Measurements from ENCODE around the gene CBY2.

CBY2 gene

DNA sequence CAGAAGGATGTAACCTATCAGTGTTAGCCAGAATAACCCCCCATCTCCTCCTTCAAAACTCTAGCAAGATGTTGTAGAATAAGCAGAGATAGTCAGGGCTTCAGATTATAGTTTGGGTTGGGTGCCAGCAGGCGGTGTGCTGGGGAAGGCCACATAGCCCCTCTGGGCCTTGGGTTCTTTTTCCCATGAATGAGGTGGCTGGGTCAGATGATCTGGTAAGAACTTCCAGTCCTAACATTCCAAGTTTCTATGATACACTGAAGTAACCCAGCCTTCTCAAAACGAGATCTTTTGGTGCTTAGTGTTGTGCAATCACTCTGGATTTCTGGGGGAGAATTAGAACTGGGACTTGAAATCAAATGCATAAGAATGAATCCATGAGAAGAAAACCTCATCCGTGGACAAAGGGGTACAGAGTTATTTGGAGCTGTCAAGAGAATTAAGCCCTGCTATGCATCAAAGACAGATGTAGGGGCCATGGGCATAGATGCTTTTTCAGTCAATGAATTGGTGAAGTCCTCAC, 810 bp downstream of the CBY2 start:
- DNase-seq, result no peak

DNA sequence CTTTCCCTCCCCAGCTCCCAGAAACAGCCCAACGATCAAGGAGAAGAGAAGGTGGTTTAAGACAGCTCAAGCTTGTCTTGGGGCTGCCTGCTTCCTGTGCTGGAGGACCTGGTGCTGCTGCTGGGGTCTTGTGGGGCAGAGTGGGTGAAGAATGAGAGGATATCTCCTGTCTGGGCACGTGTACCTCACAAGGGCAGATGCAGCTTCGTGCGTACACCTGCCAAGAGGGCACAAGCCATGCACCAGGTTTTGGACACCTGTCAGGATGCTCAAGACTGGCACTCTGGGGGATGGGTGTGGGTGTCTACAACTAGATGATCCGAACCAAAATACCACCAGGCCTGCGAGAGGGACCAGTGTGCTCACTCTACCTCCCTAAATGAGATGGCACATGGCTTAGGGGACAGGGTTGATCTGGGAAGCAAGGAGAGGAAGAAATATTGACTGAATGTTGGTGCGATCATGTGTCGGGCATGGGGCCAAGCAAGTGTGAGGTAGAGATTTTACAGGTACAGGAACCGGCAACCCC, 2.2 kb downstream of the CBY2 start:
- no peak for DNase-seq

- DNase-seq, result no peak
Observed at GRCh38 chr13:45704854-45705695, 3.0 kb downstream of the CBY2 start.

DNA sequence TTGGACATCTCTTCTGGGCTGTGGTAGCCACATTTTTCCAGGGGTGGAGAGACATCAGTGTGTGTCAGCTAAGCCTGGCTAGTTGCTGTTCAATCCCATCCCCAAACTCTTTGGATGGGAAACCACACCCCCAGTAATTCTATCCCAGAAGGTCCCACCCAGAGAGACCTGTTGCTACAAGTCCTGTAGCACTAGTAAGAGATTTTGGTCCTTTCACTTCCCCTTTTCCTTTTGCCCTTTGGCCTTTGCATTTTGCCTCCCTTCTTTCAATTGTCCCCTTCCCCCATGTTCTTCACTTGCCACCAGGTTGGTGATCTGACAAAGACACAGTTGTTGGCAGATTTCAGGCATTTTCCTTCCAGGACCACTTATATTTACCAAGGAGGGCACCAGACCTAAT, 3.8 kb downstream of the CBY2 start:
- DNase-seq, result no peak

GRCh38 chr13:45707516-45708100, 5.5 kb downstream of the CBY2 start:
- DNase-seq, result no peak

DNA sequence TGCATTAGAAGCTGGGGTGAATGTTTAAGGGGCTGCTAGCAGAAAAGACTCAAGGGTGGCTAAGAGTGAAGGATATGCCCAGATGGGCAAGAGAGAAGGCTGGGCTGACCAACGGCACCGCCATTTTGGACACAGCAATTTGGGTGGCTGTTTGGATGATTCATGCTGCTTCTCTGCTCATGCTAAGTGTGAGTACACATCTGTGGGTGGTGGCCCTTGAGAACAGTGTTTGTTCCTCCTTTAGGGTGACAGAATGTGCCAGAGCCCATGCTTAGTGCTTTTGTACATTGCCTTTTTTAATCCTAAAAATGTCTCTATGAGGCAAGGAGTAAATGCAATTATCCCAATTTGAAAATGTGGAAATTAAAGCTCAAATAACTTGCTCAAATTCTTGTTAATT, 9.8 kb downstream of the CBY2 start:
- DNase-seq, result no peak

GRCh38 chr13:45713106-45713690, 11.1 kb downstream of the CBY2 start:
- DNase-seq, result no peak

GRCh38 chr13:45713721-45714120, 11.6 kb downstream of the CBY2 start:
- DNase-seq, result no peak

DNA sequence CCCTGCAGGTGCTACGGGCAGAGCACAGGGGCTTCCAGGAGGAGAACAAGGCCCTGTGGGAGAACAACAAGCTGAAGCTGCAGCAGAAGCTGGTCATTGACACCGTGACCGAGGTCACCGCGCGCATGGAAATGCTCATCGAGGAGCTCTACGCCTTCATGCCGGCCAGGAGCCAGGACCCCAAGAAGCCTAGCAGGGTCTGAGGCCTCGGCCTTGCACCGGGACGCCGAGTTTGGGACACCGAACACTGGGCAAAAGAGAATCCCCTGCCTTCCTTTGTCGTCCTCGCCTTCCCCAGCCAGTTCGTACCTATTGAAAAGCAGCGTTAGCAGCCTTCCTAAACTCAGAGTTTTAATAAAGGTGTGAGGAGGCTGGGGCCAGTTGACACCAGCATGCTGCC, 12.1 kb downstream of the CBY2 start:
- DNase-seq, result no peak

- DNase-seq, result no peak
Observed at GRCh38 chr13:45715351-45715750, 13.2 kb downstream of the CBY2 start.

DNA sequence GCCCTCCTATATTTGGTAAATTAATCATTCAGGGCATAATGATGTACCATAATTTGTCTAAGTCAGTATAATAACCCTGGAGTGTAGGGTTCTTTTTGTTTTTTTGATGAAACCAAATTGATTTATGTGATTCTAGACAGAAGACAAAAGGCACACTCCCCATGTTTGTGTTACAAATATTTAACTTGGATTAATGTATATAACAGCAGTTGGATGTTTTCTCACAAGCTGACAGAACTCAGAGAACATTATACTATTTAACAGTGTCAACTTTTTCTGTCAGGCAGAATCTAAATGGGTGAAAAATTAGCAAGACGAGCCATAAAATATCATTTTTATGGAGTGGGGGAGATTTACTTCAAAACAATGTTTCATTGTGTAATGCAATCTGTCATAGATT, 15.2 kb downstream of the CBY2 start:
- no peak for DNase-seq

GRCh38 chr13:45718063-45718462, 15.9 kb downstream of the CBY2 start:
- DNase-seq, result no peak

GRCh38 chr13:45718992-45719391, 16.9 kb downstream of the CBY2 start:
- DNase-seq, result no peak

GRCh38 chr13:45721203-45721731, 19.1 kb downstream of the CBY2 start:
- DNase-seq, result no peak

DNA sequence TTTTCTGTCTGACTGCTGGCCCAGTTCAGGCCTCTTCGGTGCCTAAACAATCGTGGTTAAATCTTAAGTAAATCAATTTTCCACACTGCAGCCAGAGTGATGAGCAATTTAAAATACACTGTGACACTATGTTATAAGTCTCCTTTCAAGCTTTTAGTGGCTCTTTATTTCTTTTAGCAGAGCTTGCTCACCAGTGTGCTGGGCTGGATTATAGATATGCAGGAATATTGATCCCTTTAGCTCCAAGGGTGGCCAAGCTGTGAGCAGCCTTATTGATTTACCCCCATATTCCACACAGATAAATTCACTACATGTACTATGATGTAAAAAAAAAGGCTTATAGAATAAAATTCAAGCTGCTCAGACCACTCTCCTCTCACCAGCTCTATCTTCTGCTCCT, 21.7 kb downstream of the CBY2 start:
- DNase-seq, result no peak

DNA sequence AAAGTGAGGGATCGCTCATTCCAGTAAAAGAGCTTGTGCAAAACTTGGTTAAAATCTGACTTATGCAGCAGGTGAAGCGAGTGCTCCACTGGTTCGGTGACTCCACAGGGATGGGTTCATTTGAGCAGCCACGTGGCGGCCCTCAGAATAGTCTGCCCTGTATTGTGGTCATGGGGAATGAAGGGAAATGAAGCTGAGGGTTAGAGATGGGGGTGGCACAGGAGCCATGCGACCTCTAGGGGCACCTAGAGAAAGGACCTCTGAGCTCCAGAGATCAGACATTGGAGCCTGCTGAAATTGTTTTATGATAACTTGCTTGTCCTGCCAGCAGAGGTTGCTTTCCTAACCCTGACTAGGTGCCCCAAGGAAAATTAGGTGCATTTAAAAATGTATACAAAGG, 26.6 kb downstream of the CBY2 start:
- DNase-seq, result no peak

GRCh38 chr13:45731455-45731854, 29.3 kb downstream of the CBY2 start:
- no peak for DNase-seq

DNA sequence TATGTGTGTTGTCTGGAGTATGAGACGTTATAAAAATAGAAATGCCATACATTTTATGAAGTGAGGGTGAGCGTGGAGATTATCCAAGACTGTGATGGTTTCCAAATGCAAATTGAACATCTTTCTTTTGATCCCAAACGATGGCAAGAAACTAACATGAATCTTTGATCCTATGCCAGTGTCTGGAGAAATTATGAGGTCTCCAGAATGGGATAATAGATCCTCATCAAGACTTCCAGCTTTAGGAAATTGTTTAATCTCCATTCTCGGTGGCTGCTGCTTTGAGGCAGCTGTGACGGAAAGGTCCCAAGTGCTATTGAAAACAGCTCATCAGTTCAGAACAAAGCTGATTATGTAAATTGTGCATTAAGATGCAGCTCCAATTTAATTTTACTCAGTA, 30.8 kb downstream of the CBY2 start:
- no peak for DNase-seq

DNA sequence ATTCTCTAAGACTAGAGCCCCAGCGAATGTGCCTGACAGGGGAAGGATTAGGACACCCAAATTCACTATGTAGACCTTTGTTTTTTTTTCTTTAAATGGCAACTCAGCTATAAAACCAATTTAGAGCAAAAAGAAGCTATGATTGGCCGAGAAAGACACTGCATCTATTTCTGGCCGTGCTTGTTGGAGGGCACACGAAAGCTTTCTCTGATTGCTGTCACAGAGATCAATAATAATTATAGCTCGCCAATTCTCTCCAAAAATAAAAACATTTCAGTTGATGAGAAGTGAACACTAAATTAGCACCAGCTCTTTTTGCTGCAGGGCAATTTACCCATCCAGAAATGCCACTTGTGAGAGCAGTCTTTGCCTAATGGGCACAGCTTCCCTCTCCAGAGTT, 31.2 kb downstream of the CBY2 start:
- DNase-seq, result no peak

DNA sequence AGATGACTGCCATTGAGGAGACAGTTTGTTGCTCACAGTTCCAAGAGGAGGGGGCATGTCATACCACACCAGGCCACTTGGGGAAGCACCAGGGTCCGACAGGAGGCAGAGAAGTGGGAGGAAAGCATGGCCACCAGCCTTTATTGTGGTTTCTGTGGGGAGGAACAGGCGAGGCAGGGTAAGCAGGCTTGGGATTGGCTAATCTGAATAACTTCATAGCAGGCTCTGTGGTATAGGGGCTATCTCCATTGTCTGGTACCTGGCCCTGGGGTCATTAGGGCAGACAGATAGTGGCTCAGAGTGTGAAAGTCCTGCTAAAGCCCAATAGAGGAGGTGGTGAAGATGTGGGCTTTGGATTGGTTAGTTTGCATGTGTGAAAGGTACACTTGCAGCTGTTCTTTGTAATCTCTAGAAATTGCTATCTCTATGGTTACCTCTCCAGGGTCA, 35.5 kb downstream of the CBY2 start:
- DNase-seq, result no peak

GRCh38 chr13:45742985-45743384, 40.9 kb downstream of the CBY2 start:
- no peak for DNase-seq

DNA sequence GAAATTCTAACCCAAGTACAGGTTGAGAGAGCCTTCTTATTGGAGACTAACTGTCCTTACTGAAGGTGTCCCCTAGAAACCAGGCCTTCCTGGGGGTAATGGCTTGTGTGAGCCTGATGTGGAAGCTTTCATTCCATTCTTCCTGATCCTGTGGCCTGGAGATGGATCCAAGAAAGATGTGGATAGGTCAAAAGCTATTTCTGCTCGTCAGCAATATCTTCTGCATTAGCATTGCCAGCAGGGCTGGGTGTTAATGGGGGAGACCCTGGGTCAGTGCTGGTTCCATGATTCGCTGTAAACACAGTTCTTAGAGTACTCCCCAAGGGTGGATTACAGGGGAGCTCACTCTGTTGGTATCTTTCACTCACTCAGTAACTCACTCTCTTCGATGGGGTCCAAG, 42.9 kb downstream of the CBY2 start:
- no peak for DNase-seq

DNA sequence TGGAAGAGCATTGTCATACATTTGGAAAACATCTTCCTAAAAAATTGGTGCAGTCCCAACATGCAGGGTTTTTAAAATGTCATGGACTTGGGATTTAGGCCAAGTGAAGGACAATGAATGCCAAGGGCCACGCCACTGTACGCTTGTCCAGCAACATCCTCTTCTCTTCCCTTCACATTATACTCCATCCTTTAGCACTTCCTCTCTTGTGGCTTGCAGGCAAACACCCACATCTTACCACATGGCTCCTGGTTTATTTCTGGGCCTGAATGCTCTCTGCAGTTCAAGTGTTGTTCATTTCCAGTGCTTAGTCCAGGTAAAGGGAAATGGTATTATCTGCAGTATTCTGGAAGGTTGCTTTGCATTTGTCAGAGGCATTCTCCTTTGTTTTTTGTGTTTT, 45.0 kb downstream of the CBY2 start:
- no peak for DNase-seq

Measured in NCI-H345 (cell line).